WTC11 (cell line): ENCODE measurements around the gene DNAJC6.

Experiments
- ATF3 ChIP-seq: sonication (generic); formaldehyde crosslinking; conservative IDR thresholded peaks from 2 replicates; pipeline ENCODE4 v1.8.1; 2022; ENCODE audit warnings: mild to moderate bottlenecking, missing genetic modification reagents
- JUN ChIP-seq: sonication (generic); formaldehyde crosslinking; IDR thresholded peaks from 2 replicates; pipeline ENCODE4 v1.8.0; 2023; ENCODE audit warnings: mild to moderate bottlenecking, missing genetic modification reagents
- TF ChIP-seq, protein P1 (sequence below): fragments of 200-600 bp; IDR thresholded peaks from 2 replicates; pipeline ENCODE4 v1.8.0; 2022; ENCODE audit warnings: antibody characterized with exemption

DNA sequence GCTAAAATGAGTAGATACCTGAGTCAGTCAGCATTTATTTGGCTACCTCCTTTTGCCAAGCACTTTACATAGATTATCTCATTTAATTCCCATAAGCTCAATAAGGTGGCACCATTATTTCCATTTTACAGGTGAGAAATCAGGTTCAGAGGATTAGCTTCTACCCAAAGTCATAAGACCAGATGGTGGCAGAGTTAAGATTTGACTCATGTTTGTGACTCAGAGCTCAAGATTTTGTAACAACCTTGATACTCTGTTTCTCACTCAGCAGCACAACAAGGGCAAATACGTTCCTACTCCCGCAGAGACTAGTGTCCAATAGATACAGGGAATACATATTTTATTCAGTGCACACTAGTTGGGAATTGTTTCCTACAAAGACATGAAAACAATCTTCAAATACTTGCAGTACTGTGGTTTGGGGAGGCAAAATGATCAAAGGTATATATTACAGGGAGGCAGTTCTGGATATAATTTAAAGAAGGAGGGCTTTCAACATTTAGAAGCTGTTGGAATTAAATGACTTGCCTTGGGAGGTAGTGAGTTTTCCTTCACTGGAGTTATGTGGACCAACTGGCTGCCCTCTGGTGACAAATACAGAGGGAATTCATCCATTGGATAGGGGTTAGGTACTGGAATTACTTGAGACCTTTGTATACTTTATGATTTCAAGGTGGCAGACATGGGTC, 114.7 kb downstream of the DNAJC6 start:
- TF ChIP-seq JUN (CRISPR knock-in tag) = no peak
- no peak for TF ChIP-seq ATF3 (CRISPR knock-in tag)
- TF ChIP-seq, protein P1, sequence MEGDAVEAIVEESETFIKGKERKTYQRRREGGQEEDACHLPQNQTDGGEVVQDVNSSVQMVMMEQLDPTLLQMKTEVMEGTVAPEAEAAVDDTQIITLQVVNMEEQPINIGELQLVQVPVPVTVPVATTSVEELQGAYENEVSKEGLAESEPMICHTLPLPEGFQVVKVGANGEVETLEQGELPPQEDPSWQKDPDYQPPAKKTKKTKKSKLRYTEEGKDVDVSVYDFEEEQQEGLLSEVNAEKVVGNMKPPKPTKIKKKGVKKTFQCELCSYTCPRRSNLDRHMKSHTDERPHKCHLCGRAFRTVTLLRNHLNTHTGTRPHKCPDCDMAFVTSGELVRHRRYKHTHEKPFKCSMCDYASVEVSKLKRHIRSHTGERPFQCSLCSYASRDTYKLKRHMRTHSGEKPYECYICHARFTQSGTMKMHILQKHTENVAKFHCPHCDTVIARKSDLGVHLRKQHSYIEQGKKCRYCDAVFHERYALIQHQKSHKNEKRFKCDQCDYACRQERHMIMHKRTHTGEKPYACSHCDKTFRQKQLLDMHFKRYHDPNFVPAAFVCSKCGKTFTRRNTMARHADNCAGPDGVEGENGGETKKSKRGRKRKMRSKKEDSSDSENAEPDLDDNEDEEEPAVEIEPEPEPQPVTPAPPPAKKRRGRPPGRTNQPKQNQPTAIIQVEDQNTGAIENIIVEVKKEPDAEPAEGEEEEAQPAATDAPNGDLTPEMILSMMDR = no peak
